ENCODE data around the gene GSTM3. TPM values are rescaled to one million over a fixed set of nuclear protein-coding genes. Genes with fewer than 3 reads are reported as not detected.
"Not testable (repeated sequence)": the region's sequence is repeated elsewhere in the genome, so short reads cannot be mapped to it uniquely, and the experiment has no call there.

Gene GSTM3
- total and polyA plus RNA-seq, 8 donors: 32.2 to 350 (median 113) TPM

GRCh38 chr1:109768335-109768650 is 27.5 kb upstream of the GSTM3 start:
- DNase-seq: peak in 1 of 2 donors; percentile 16
- H3K27ac ChIP-seq: no peak overlapping the region
- H3K27me3 ChIP-seq: no peaks in the 10 kb centered on the region
- H3K4me1 ChIP-seq: peaks cover 11 to 56% (median 20%) of the 10 kb centered on the region in 4 donors
- intact Hi-C loops (cut with DNase I; ENCODE audit: low total_unique reads): no loop called here
- TF ChIP-seq, protein P1, sequence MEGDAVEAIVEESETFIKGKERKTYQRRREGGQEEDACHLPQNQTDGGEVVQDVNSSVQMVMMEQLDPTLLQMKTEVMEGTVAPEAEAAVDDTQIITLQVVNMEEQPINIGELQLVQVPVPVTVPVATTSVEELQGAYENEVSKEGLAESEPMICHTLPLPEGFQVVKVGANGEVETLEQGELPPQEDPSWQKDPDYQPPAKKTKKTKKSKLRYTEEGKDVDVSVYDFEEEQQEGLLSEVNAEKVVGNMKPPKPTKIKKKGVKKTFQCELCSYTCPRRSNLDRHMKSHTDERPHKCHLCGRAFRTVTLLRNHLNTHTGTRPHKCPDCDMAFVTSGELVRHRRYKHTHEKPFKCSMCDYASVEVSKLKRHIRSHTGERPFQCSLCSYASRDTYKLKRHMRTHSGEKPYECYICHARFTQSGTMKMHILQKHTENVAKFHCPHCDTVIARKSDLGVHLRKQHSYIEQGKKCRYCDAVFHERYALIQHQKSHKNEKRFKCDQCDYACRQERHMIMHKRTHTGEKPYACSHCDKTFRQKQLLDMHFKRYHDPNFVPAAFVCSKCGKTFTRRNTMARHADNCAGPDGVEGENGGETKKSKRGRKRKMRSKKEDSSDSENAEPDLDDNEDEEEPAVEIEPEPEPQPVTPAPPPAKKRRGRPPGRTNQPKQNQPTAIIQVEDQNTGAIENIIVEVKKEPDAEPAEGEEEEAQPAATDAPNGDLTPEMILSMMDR (IDR thresholded peaks at IDR 0.05): no peak
- TF ChIP-seq POLR2AphosphoS5 (IDR thresholded peaks at IDR 0.05) (no peak), POLR2A (IDR thresholded peaks at IDR 0.05) (no peak), EP300 (IDR thresholded peaks at IDR 0.05) (no peak)
- no peaks in the 10 kb centered on the region for H3K36me3 ChIP-seq
- no peaks in the 10 kb centered on the region for H3K9me3 ChIP-seq
- H3K4me3 ChIP-seq: no peak overlapping the region
- 65 to 95% (median 90%) methylated on average over 2 of the region's 2 CpGs for WGBS, 5 donors

GRCh38 chr1:109767637-109768334 is 26.9 kb upstream of the GSTM3 start:
- intact Hi-C loops (cut with DNase I; ENCODE audit: low total_unique reads): no loop called here
- 85 to 91% (median 88%) methylated on average over 10 of the region's 10 CpGs for WGBS, 5 donors
- Histone ChIP-seq H3K36me3 (no peaks in the 10 kb centered on the region), H3K4me3 (no peak overlapping the region), H3K27me3 (no peaks in the 10 kb centered on the region), H3K9me3 (no peaks in the 10 kb centered on the region), H3K4me1 (peaks cover 16 to 56% (median 22%) of the 10 kb centered on the region in 4 donors), H3K27ac (peak overlapping the region in 2 of 5 donors; percentile 28 to 87)
- peak in 1 of 2 donors; percentile 23 for DNase-seq
- TF ChIP-seq, protein P1 (IDR thresholded peaks at IDR 0.05): no peak
- no peak for TF ChIP-seq EP300 (IDR thresholded peaks at IDR 0.05)
- TF ChIP-seq POLR2A (IDR thresholded peaks at IDR 0.05): no peak
- no peak for TF ChIP-seq POLR2AphosphoS5 (IDR thresholded peaks at IDR 0.05)

- H3K27ac ChIP-seq: peak overlapping the region in 3 of 5 donors; percentile 38 to 87 (median 49)
- H3K27me3 ChIP-seq; H3K36me3 ChIP-seq; H3K9me3 ChIP-seq; intact Hi-C loops (cut with DNase I; ENCODE audit: low total_unique reads); H3K4me3 ChIP-seq: not testable (repeated sequence)
- peaks cover 19 to 58% (median 23%) of the 10 kb centered on the region in 4 donors for H3K4me1 ChIP-seq
- TF ChIP-seq POLR2AphosphoS5 (IDR thresholded peaks at IDR 0.05): peak in 1 of 3 donors; percentile 33
- WGBS, 5 donors: 51 to 61% (median 58%) methylated on average over 17 of the region's 17 CpGs
- peak in 1 of 2 donors; percentile 25 for DNase-seq
Measured at GRCh38 chr1:109766991-109767636, 26.3 kb upstream of the GSTM3 start.

DNA sequence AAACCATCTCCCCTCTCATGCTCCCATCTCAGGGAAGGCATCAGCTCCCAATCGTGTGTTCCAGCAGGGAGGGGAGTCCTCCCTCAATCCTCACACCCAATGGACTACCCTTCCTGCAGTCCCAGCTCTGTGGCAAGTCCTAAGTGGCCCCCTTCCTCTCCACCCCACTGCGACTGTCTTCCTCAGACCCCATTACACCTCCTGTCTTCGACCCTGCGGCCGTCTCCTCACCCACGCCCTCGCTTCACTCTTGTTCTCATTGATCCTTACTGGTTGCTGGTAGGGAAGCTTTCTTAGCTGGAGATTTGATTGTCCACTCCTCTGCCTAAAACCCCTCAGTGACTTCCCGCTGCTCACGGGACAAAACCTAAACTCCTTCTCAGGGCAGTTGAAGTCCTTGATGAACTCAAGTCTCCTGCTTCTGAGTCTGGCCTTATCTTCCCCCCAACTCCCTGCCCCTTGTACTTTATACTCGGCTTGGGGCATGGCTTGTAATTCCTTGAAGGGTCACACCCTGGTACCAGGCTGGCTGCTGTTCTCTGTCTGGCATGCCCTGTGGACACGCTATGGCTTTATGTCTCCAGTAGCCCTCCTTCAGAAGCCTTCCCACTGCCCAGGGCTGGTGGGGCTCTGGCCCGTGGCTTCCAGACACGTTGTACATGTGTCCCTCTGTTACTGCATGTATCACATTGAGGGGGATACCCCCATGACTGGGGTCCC is 25.2 kb upstream of the GSTM3 start:
- peak overlapping the region in 3 of 5 donors; percentile 38 to 87 (median 49) for H3K27ac ChIP-seq
- intact Hi-C loops (cut with DNase I; ENCODE audit: low total_unique reads): no loop called here

DNA sequence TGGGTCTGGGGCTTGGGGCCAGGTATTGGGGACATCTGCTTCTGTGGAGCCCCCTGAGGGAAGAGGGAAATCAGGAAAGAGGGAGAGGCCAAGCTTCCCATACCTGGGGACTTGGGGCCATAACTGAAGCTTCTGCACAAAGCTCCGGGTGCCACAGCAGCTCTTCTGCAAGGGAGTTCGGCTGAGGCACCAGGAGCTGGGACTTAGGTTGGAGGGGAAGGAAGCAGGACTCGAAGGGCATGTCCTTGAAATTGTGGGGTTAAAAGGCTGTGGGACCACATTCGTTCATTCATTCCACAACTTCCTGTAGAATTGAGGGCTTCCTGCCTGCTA is 24.6 kb upstream of the GSTM3 start:
- H3K4me3 ChIP-seq: no peak overlapping the region
- 72 to 91% (median 84%) methylated on average over 4 of the region's 4 CpGs for WGBS, 5 donors
- peak overlapping the region in 4 of 5 donors; percentile 49 to 87 (median 78) for H3K27ac ChIP-seq
- no peaks in the 10 kb centered on the region for H3K27me3 ChIP-seq
- peaks cover 21 to 65% (median 33%) of the 10 kb centered on the region in 4 donors for H3K4me1 ChIP-seq
- H3K9me3 ChIP-seq: no peaks in the 10 kb centered on the region
- TF ChIP-seq, protein P1 (IDR thresholded peaks at IDR 0.05): no peak
- no peak for TF ChIP-seq POLR2AphosphoS5 (IDR thresholded peaks at IDR 0.05)
- TF ChIP-seq POLR2A (IDR thresholded peaks at IDR 0.05): no peak
- no peak for TF ChIP-seq EP300 (IDR thresholded peaks at IDR 0.05)
- DNase-seq: peak in 1 of 2 donors; percentile 21
- intact Hi-C loops (cut with DNase I; ENCODE audit: low total_unique reads): no loop called here
- peaks cover 0 to 4% (median 0%) of the 10 kb centered on the region in 4 donors for H3K36me3 ChIP-seq

More for the DNA sequence above, 25.2 kb upstream of the GSTM3 start:
- H3K4me3 ChIP-seq: no peak overlapping the region
- no peaks in the 10 kb centered on the region for H3K27me3 ChIP-seq
- peaks cover 21 to 65% (median 29%) of the 10 kb centered on the region in 4 donors for H3K4me1 ChIP-seq
- no peaks in the 10 kb centered on the region for H3K36me3 ChIP-seq
- peak in 2 of 3 donors; percentile 38 to 62 for TF ChIP-seq POLR2AphosphoS5 (IDR thresholded peaks at IDR 0.05)
- no peak for TF ChIP-seq POLR2A (IDR thresholded peaks at IDR 0.05)
- peak; percentile 45 to 57 for DNase-seq
- WGBS, 5 donors: 57 to 80% (median 77%) methylated on average over 13 of the region's 13 CpGs
- no peaks in the 10 kb centered on the region for H3K9me3 ChIP-seq

All from stomach (tissue), 9 donors.